Uterus (tissue), 2 donors: ENCODE data around the gene ATP1A1.

Experiments used
- CTCF ChIP-seq, 4 experiments: fragments of 200-600 bp in 2 of 4; fragments of 450-650 bp in 2 of 4; sonication (generic) in 2 of 4; IDR thresholded peaks; one replicate each; pipeline ENCODE4 v1.5.1; 2016 to 2019; ENCODE audit warnings: antibody characterized with exemption in 4 of 4, mild to moderate bottlenecking in 2 of 4, moderate library complexity in 1 of 4
- POLR2A ChIP-seq, 2 donors: fragments of 450-650 bp; IDR thresholded peaks; one replicate each; pipeline ENCODE4 v1.6.1; 2016; ENCODE audit warnings: antibody characterized with exemption in 2 of 2, mild to moderate bottlenecking in 1 of 2, moderate library complexity in 1 of 2

GRCh38 chr1:116362050-116362449 lies 11.0 kb upstream of the ATP1A1 start:
- no peak for TF ChIP-seq CTCF (IDR thresholded peaks at IDR 0.05)
- TF ChIP-seq POLR2A (IDR thresholded peaks at IDR 0.05), result no peak
